K562 (cell line): ENCODE measurements around the gene EML3. TPM values are rescaled to one million over a fixed set of nuclear protein-coding genes. Genes with fewer than 3 reads are reported as not detected.

ENCODE experiments used
- ARID1B ChIP-seq: fragments of 450-650 bp; IDR thresholded peaks from 2 replicates; pipeline ENCODE4 v1.6.1; 2016; ENCODE audit warnings: antibody characterized with exemption, mild to moderate bottlenecking, inconsistent platforms
- COPS2 ChIP-seq: fragments of 450-650 bp; conservative IDR thresholded peaks from 2 replicates; pipeline ENCODE4 v1.6.1; 2016; ENCODE audit warnings: mild to moderate bottlenecking, moderate library complexity
- CTBP1 ChIP-seq: fragments of 450-650 bp; IDR thresholded peaks from 2 replicates; pipeline ENCODE4 v1.6.1; 2016; ENCODE audit warnings: borderline replicate concordance
- DACH1 ChIP-seq: fragments of 450-650 bp; IDR thresholded peaks from 2 replicates; pipeline ENCODE4 v1.6.1; 2018; ENCODE audit not compliant: partially characterized antibody
- EGR1 ChIP-seq: fragments of 450-650 bp; conservative IDR thresholded peaks from 2 replicates; pipeline ENCODE4 v1.6.1; 2017; ENCODE audit warnings: mild to moderate bottlenecking
- ETS1 ChIP-seq: conservative IDR thresholded peaks from 2 replicates; pipeline ENCODE4 v1.6.1; 2011; ENCODE audit warnings: low read depth, mild to moderate bottlenecking, low read length; ENCODE audit not compliant: control insufficient read depth
- MEF2A ChIP-seq: IDR thresholded peaks from 2 replicates; pipeline ENCODE4 v1.6.1; 2011; ENCODE audit warnings: low read depth, mild to moderate bottlenecking, low read length, moderate library complexity; ENCODE audit not compliant: control insufficient read depth
- NCOA4 ChIP-seq: fragments of 450-650 bp; IDR thresholded peaks from 2 replicates; pipeline ENCODE4 v1.6.1; 2018; ENCODE audit warnings: mild to moderate bottlenecking; ENCODE audit not compliant: partially characterized antibody
- OTX1 ChIP-seq: fragments of 450-650 bp; formaldehyde crosslinking; IDR thresholded peaks from 2 replicates; pipeline ENCODE4 v1.4.0; 2022; ENCODE audit warnings: mild to moderate bottlenecking
- PURB ChIP-seq: sonication (generic); formaldehyde crosslinking; IDR thresholded peaks from 2 replicates; pipeline ENCODE4 v1.9.0; 2021; ENCODE audit warnings: low read depth, mild to moderate bottlenecking, missing genetic modification reagents
- SIN3B ChIP-seq: fragments of 450-650 bp; IDR thresholded peaks from 2 replicates; pipeline ENCODE4 v1.6.1; 2017; ENCODE audit warnings: low read depth, mild to moderate bottlenecking, moderate library complexity
- SPI1 ChIP-seq: IDR thresholded peaks from 2 replicates; pipeline ENCODE4 v1.6.1; 2011; ENCODE audit warnings: low read depth, low read length, control low read depth, borderline replicate concordance
- THRA ChIP-seq: fragments of 450-650 bp; IDR thresholded peaks from 2 replicates; pipeline ENCODE4 v1.6.1; 2017; ENCODE audit warnings: mild to moderate bottlenecking, moderate library complexity
- UBTF ChIP-seq, 2 experiments: IDR thresholded peaks; 2 replicates each; pipeline ENCODE4 v1.6.1; 2012; ENCODE audit warnings: improper control_type of control experiment in 2 of 2, low read depth in 2 of 2, low read length in 2 of 2, borderline replicate concordance in 1 of 2
- WHSC1 ChIP-seq: IDR thresholded peaks from one replicate; pipeline ENCODE4 v1.6.1; 2012; ENCODE audit warnings: low read length, control low read depth, inconsistent platforms
- ZBTB7A ChIP-seq: IDR thresholded peaks from 2 replicates; pipeline ENCODE4 v1.6.1; 2011; ENCODE audit warnings: low read depth, mild to moderate bottlenecking, low read length, moderate library complexity, borderline replicate concordance; ENCODE audit not compliant: control insufficient read depth
- ZKSCAN1 ChIP-seq: fragments of 150-350 bp; IDR thresholded peaks from 2 replicates; pipeline ENCODE4 v1.6.1; 2016; ENCODE audit warnings: low read depth, low read length
- ZNF347 ChIP-seq: fragments of 450-650 bp; formaldehyde crosslinking; IDR thresholded peaks from 2 replicates; pipeline ENCODE4 v1.4.0; 2020; ENCODE audit warnings: low read depth, mild to moderate bottlenecking, moderate library complexity
- ZNF695 ChIP-seq: fragments of 450-650 bp; formaldehyde crosslinking; IDR thresholded peaks from 2 replicates; pipeline ENCODE4 v1.4.0; 2020; ENCODE audit warnings: mild to moderate bottlenecking, moderate library complexity
- ZNF766 ChIP-seq: fragments of 200-800 bp; sonication (Bioruptor generic); conservative IDR thresholded peaks from 2 replicates; pipeline ENCODE4 v1.6.1; 2016; ENCODE audit warnings: missing genetic modification characterization, missing compliant biosample characterization
- polyA plus RNA-seq, 8 experiments: library from polyadenylated mRNA; depleted of rRNA in 4 of 8; stranded (reverse) in 5 of 8; unstranded in 3 of 8; fragments of >200 nt; fragmentation: Nextera tagmentation in 2 of 8; fragmentation: Illumina TruSeq in 1 of 8; extraction: Ambion mirVana in 2 of 8; extraction: Trizol in 1 of 8; gene quantifications; 2 replicates each; pipeline versions ENCODE4 v1.2.1 to v1.2.3, GENCODE V29; 2011 to 2014; ENCODE audit warnings: inconsistent platforms in 1 of 8, missing spikeins in 1 of 8
- total RNA-seq, 7 experiments: library from RNA; depleted of rRNA in 6 of 7; stranded (reverse); fragments of >200 nt in 6 of 7; fragmentation: Illumina TruSeq in 2 of 7; extraction: Trizol in 2 of 7; gene quantifications; 2 replicates each; pipeline versions ENCODE4 v1.2.1 to v1.2.3, GENCODE V29; 2011 to 2021; ENCODE audit warnings: low replicate concordance in 1 of 7
- TF ChIP-seq, protein P1 (sequence below): fragments of 250-450 bp; sonication (Bioruptor Pico); IDR thresholded peaks from 2 replicates; pipeline ENCODE4 v1.4.0; 2020; ENCODE audit warnings: borderline replicate concordance

The EML3 gene
- total and polyA plus RNA-seq, 9 of the 15 experiments (the other 6 are each of a cell fraction or from before 2014, with no cell fraction given): 0.32 to 90.5 (median 26.4) TPM

GRCh38 chr11:62612366-62613290, at the start of gene EML3, which contains the start of gene ROM1 (continued):
- TF ChIP-seq SPI1 (0 out of 2 replicates have a peak, but pooled peaks have one; percentile 23), SIN3B (peak; percentile 46; the same call in 1 of the 2 replicates), ZNF695 (CRISPR knock-in tag) (no peak), THRA (no peak), EGR1 (peak; percentile 71), OTX1 (CRISPR knock-in tag) (no peak), COPS2 (no peak), MEF2A (no peak), PURB (CRISPR knock-in tag) (no peak), ZKSCAN1 (no peak), ZBTB7A (peak; percentile 94), ZNF766 (no peak), ZNF347 (CRISPR knock-in tag) (no peak), DACH1 (no peak), ETS1 (peak; percentile 54; the same call in 1 of the 2 replicates), CTBP1 (no peak), NCOA4 (no peak), WHSC1 (no peak), ARID1B (no peak), UBTF (IDR thresholded peaks at IDR 0.05; ENCODE audit: borderline replicate concordance in 1 of 2, low read depth in 2 of 2, low read length in 2 of 2) (peak; percentile 87 to 89; a peak in 3 of 4 replicates)
- TF ChIP-seq, protein P1, sequence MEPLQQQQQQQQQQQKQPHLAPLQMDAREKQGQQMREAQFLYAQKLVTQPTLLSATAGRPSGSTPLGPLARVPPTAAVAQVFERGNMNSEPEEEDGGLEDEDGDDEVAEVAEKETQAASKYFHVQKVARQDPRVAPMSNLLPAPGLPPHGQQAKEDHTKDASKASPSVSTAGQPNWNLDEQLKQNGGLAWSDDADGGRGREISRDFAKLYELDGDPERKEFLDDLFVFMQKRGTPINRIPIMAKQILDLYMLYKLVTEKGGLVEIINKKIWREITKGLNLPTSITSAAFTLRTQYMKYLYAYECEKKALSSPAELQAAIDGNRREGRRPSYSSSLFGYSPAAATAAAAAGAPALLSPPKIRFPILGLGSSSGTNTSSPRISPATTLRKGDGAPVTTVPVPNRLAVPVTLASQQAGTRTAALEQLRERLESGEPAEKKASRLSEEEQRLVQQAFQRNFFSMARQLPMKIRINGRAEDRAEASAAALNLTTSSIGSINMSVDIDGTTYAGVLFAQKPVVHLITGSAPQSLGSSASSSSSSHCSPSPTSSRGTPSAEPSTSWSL (CRISPR knock-in tag): no peak
